Epithelial cell of esophagus (primary cell): ENCODE data around the gene SEPTIN8.

Experiments used
- DNase-seq: peaks from one replicate; pipeline ENCODE4 v3.0.0; 2010; ENCODE audit warnings: low read depth
- H3K4me3 ChIP-seq: 2 replicates; pipeline ENCODE4 v1.5.1; 2011; ENCODE audit warnings: mild to moderate bottlenecking, low read length, control low read depth
- TF ChIP-seq, protein P1 (sequence below): IDR thresholded peaks from 2 replicates; pipeline ENCODE4 v1.5.1; 2011; ENCODE audit warnings: low read depth, mild to moderate bottlenecking, low read length, control low read depth, inconsistent platforms; ENCODE audit not compliant: insufficient read depth; ENCODE audit errors: missing control alignments

The SEPTIN8 gene

DNA sequence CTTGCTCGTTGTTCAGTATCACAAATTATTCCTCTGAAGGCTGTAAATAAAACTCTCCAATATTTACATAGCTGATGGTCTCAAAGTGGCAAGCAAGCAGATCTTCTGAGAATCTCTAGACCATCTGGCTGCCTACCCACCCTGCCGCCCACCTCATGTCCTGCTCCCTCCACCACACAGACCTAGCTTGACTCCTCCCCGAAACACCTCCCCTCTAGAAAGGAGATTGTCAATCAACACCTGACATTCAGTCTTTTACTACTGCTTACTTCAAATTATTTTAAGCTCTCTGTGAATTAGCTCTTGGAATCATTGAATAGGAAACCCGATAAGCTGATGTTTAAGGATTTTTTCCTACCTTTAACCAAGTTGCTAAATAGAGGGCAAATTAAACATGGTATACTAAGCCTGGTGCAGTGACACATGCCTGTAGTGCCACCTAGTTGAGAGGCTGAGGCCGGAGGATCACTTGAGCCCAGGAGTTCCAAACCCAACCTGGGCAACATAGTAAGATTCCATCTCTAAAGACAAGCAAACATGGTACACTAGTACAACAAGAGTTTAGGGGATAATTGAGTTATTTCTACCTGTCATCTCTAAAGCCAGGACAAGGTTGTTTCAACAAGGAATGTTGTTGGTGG is 25.1 kb upstream of the SEPTIN8 start:
- H3K4me3 ChIP-seq, result no peak overlapping the region
- TF ChIP-seq, protein P1, sequence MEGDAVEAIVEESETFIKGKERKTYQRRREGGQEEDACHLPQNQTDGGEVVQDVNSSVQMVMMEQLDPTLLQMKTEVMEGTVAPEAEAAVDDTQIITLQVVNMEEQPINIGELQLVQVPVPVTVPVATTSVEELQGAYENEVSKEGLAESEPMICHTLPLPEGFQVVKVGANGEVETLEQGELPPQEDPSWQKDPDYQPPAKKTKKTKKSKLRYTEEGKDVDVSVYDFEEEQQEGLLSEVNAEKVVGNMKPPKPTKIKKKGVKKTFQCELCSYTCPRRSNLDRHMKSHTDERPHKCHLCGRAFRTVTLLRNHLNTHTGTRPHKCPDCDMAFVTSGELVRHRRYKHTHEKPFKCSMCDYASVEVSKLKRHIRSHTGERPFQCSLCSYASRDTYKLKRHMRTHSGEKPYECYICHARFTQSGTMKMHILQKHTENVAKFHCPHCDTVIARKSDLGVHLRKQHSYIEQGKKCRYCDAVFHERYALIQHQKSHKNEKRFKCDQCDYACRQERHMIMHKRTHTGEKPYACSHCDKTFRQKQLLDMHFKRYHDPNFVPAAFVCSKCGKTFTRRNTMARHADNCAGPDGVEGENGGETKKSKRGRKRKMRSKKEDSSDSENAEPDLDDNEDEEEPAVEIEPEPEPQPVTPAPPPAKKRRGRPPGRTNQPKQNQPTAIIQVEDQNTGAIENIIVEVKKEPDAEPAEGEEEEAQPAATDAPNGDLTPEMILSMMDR, result no peak
- DNase-seq, result no peak

GRCh38 chr5:132800545-132800944 is 23.5 kb upstream of the SEPTIN8 start:
- H3K4me3 ChIP-seq, result no peak overlapping the region
- TF ChIP-seq, protein P1, result no peak
- DNase-seq, result no peak

- H3K4me3 ChIP-seq, result no peak overlapping the region
- peak; percentile 50 for DNase-seq
- TF ChIP-seq, protein P1, result no peak
Observed at GRCh38 chr5:132799392-132799791, 22.4 kb upstream of the SEPTIN8 start.

- TF ChIP-seq, protein P1, result no peak
- no peak overlapping the region for H3K4me3 ChIP-seq
- DNase-seq, result no peak
Observed at GRCh38 chr5:132797651-132798050, 20.6 kb upstream of the SEPTIN8 start.

DNA sequence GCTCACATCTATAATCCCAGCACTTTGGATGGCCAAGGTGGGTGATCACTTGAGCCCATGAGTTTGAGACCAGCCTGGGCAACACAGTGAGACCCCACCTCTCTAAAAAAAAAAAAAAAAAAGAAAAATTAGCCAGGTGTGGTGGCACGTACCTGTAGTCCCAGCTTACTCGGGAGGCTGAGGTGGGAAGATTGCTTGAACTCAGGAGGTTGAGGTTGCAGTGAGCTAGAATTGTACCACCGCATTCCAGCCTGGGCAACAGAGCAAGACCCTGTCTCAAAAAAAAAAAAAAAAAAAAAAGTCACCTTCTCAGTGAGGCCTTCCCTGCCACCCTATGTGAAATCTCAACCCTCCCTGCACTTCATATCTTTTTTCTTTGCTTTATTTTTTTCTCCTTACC is 14.0 kb upstream of the SEPTIN8 start:
- TF ChIP-seq, protein P1, result no peak
- DNase-seq, result no peak
- no peak overlapping the region for H3K4me3 ChIP-seq

GRCh38 chr5:132790201-132790865 is 13.3 kb upstream of the SEPTIN8 start:
- DNase-seq, result no peak
- H3K4me3 ChIP-seq, result no peak overlapping the region
- TF ChIP-seq, protein P1, result no peak
